HFFc6 (cell line): ENCODE results near the gene UQCC3. TPM values are rescaled to one million over a fixed set of nuclear protein-coding genes. Genes with fewer than 3 reads are reported as not detected.

ENCODE experiments used
- DNase-seq: peaks from one replicate; pipeline ENCODE4 v3.0.0-alpha.2; 2018
- H3K27ac Mint-ChIP-seq: 2 replicates; pipeline ENCODE4 v1.8.0; 2020; ENCODE audit warnings: mild to moderate bottlenecking, mixed read lengths
- H3K27me3 Mint-ChIP-seq: 2 replicates; pipeline ENCODE4 v1.8.0; 2021; ENCODE audit warnings: mild to moderate bottlenecking, moderate library complexity, mixed read lengths; ENCODE audit not compliant: insufficient read depth
- H3K36me3 Mint-ChIP-seq: 2 replicates; pipeline ENCODE4 v1.8.0; 2021; ENCODE audit warnings: low read depth, mixed read lengths
- H3K4me1 Mint-ChIP-seq: 2 replicates; pipeline ENCODE4 v1.8.0; 2020; ENCODE audit warnings: low read depth, mixed read lengths
- H3K4me3 Mint-ChIP-seq: 2 replicates; pipeline ENCODE4 v1.8.0; 2020; ENCODE audit warnings: mild to moderate bottlenecking, moderate library complexity, mixed read lengths
- H3K9me3 Mint-ChIP-seq: 2 replicates; pipeline ENCODE4 v1.8.0; 2020; ENCODE audit warnings: mild to moderate bottlenecking, mixed read lengths
- CTCF ChIP-seq: fragments of 200-600 bp; sonication (generic); IDR thresholded peaks from 2 replicates; pipeline ENCODE4 v1.5.0; 2021; ENCODE audit warnings: antibody characterized with exemption, mild to moderate bottlenecking
- total RNA-seq, 6 experiments: library from RNA; stranded (reverse); fragmentation: NEBNext Ultra II Directional; extraction: Animal tissue kit (Norgen Biotek cat#: 25700); gene quantifications; 2 replicates in 1 of 6; 3 replicates in 5 of 6; pipeline ENCODE4 v1.2.3, GENCODE V29; 2021

UQCC3 gene
- total RNA-seq, 6 experiments from 2014 or later, result 9.8 to 14.2 (median 11.3) TPM

- H3K27me3 Mint-ChIP-seq, result peaks cover 8% of the 10 kb centered on the region
- peaks cover 30% of the 10 kb centered on the region for H3K36me3 Mint-ChIP-seq
- H3K4me1 Mint-ChIP-seq, result peaks cover 18% of the 10 kb centered on the region
- TF ChIP-seq CTCF, result no peak
- peak overlapping the region; percentile 99 for H3K4me3 Mint-ChIP-seq
- peak overlapping the region; percentile 96 for H3K27ac Mint-ChIP-seq
- peaks cover 5% of the 10 kb centered on the region; the same call in 1 of the 2 replicates for H3K9me3 Mint-ChIP-seq
- DNase-seq, result no peak
These were observed 6.9 kb upstream of the UQCC3 start for GRCh38 chr11:62664405-62665074.

- Mint-ChIP-seq H3K36me3 (peaks cover 30% of the 10 kb centered on the region), H3K4me1 (peaks cover 24% of the 10 kb centered on the region), H3K27ac (peak within 1 kb of the TSS; percentile 96), H3K4me3 (peak within 1 kb of the TSS; percentile 99), H3K9me3 (peaks cover 5% of the 10 kb centered on the region; the same call in 1 of the 2 replicates), H3K27me3 (peaks cover 8% of the 10 kb centered on the region)
- DNase-seq, result peak; percentile 92
- TF ChIP-seq CTCF, result no peak
These were observed 6.3 kb upstream of the UQCC3 start, which contains the start of the genes C11orf98 and CSKMT for GRCh38 chr11:62665075-62665598. C11orf98 (minus strand) TSS chr11:62665210; CDS start chr11:62665169, 41 bp downstream. CSKMT (plus strand) TSS chr11:62665312; CDS start chr11:62665880, 568 bp downstream.

- H3K27ac Mint-ChIP-seq, result peak overlapping the region; percentile 96
- peaks cover 26% of the 10 kb centered on the region for H3K4me1 Mint-ChIP-seq
- H3K9me3 Mint-ChIP-seq, result peaks cover 5% of the 10 kb centered on the region; the same call in 1 of the 2 replicates
- no peak for TF ChIP-seq CTCF
- peaks cover 10% of the 10 kb centered on the region for H3K27me3 Mint-ChIP-seq
- peak overlapping the region; percentile 99 for H3K4me3 Mint-ChIP-seq
- peaks cover 30% of the 10 kb centered on the region for H3K36me3 Mint-ChIP-seq
- DNase-seq, result no peak
These were observed 5.7 kb upstream of the UQCC3 start for GRCh38 chr11:62665599-62666258.

- no peak for TF ChIP-seq CTCF
- DNase-seq, result no peak
- Mint-ChIP-seq H3K4me1 (peaks cover 33% of the 10 kb centered on the region), H3K4me3 (peak overlapping the region; percentile 99), H3K27ac (peak overlapping the region; percentile 96), H3K27me3 (peaks cover 10% of the 10 kb centered on the region), H3K9me3 (peaks cover 5% of the 10 kb centered on the region; the same call in 1 of the 2 replicates), H3K36me3 (peaks cover 36% of the 10 kb centered on the region)
These were observed 5.1 kb upstream of the UQCC3 start for GRCh38 chr11:62666259-62666926.

GRCh38 chr11:62667460-62667859 is 4.0 kb upstream of the UQCC3 start:
- Mint-ChIP-seq H3K36me3 (peaks cover 39% of the 10 kb centered on the region), H3K27ac (peak overlapping the region; percentile 96), H3K4me1 (peaks cover 43% of the 10 kb centered on the region), H3K4me3 (peak overlapping the region; percentile 99), H3K9me3 (peaks cover 5% of the 10 kb centered on the region; the same call in 1 of the 2 replicates), H3K27me3 (peaks cover 10% of the 10 kb centered on the region)
- no peak for DNase-seq
- no peak for TF ChIP-seq CTCF
